A549 (cell line): ENCODE measurements around the gene FZD4. TPM values are rescaled to one million over a fixed set of nuclear protein-coding genes. Genes with fewer than 3 reads are reported as not detected.
A peak's percentile ranks its signal among the peaks of the same experiment; 100 is the strongest.

Experiments used
- ATAC-seq, 2 experiments: fragments of 200-7000 bp in 1 of 2; fragments of >200 bp in 1 of 2; cut with Nextera tagmentation in 1 of 2; cut with Tn5 transposase in 1 of 2; 3 replicates each; pipeline versions ENCODE4 v1.8.0 to v1.9.1; 2018 to 2020; ENCODE audit warnings: mild to moderate bottlenecking in 1 of 2, moderate library complexity in 1 of 2
- CTCF ChIA-PET: fragments of 300-600 bp; sonication (Branson Sonifier 250); formaldehyde crosslinking; extraction: SDS; loops from one replicate; lab custom pipeline; 2021; ENCODE audit warnings: antibody characterized with exemption, inconsistent platforms; lab: Yijun Ruan, JAX
- POLR2A ChIA-PET: fragments of 350-600 bp; formaldehyde crosslinking; extraction: SDS; loops from one replicate; lab custom pipeline; 2021; ENCODE audit warnings: antibody characterized with exemption, inconsistent platforms; lab: Yijun Ruan, JAX
- DNase-seq, 2 experiments: peaks; one replicate each; pipeline versions ENCODE4 v3.0.0 to v3.0.0-alpha.2; 2011 to 2016; ENCODE audit warnings: low read depth in 1 of 2, low spot score in 1 of 2
- FAIRE-seq: peaks from 2 replicates; lab custom pipeline; 2011; peaks lifted over from hg19 to GRCh38; lab: Jason Lieb, UNC
- H3K27ac ChIP-seq, 2 experiments: fragments of >200 bp; sonication (Bioruptor Twin); formaldehyde crosslinking; 3 replicates each; pipeline ENCODE4 v1.5.1; 2016 to 2017
- H3K4me1 ChIP-seq: fragments of >200 bp; sonication (Bioruptor Twin); formaldehyde crosslinking; 3 replicates; pipeline ENCODE4 v1.6.1; 2016
- H3K4me2 ChIP-seq: fragments of >200 bp; sonication (Bioruptor Twin); formaldehyde crosslinking; 3 replicates; pipeline ENCODE4 v1.6.1; 2016
- H3K4me3 ChIP-seq: fragments of >200 bp; sonication (Bioruptor Twin); formaldehyde crosslinking; 3 replicates; pipeline ENCODE4 v1.5.1; 2016
- H3K9me3 ChIP-seq: fragments of >200 bp; sonication (Bioruptor Twin); formaldehyde crosslinking; 3 replicates; pipeline ENCODE4 v1.6.1; 2016
- BCL3 ChIP-seq: fragments of >200 bp; sonication (Bioruptor Twin); formaldehyde crosslinking; IDR thresholded peaks from 3 replicates; pipeline ENCODE4 v1.6.1; 2016
- BHLHE40 ChIP-seq: IDR thresholded peaks from 2 replicates; pipeline ENCODE4 v1.6.1; 2012; ENCODE audit warnings: low read depth, low read length, inconsistent platforms
- CBX8 ChIP-seq: fragments of 200-600 bp; sonication (generic); IDR thresholded peaks from 2 replicates; pipeline ENCODE4 v1.6.1; 2016
- CHD4 ChIP-seq: fragments of 200-600 bp; sonication (generic); IDR thresholded peaks from 2 replicates; pipeline ENCODE4 v1.6.1; 2016; ENCODE audit warnings: antibody characterized with exemption, mild to moderate bottlenecking, borderline replicate concordance
- CTCF ChIP-seq: fragments of >200 bp; sonication (Bioruptor Twin); formaldehyde crosslinking; IDR thresholded peaks from 3 replicates; pipeline ENCODE4 v1.5.1; 2016
- E2F6 ChIP-seq: IDR thresholded peaks from 2 replicates; pipeline ENCODE4 v1.6.1; 2012; ENCODE audit warnings: low read depth, borderline replicate concordance
- EP300 ChIP-seq, 2 experiments: fragments of >200 bp; sonication (Bioruptor Twin); formaldehyde crosslinking; IDR thresholded peaks; 2 replicates in 1 of 2; 3 replicates in 1 of 2; pipeline ENCODE4 v1.6.1; 2016 to 2017
- HMGXB4 ChIP-seq: fragments of 250-450 bp; sonication (Bioruptor Pico); IDR thresholded peaks from 2 replicates; pipeline ENCODE4 v1.5.0; 2021; ENCODE audit warnings: mild to moderate bottlenecking, moderate library complexity, borderline replicate concordance
- HOXB5 ChIP-seq: fragments of 250-450 bp; sonication (Bioruptor Pico); IDR thresholded peaks from 2 replicates; pipeline ENCODE4 v1.5.0; 2020; ENCODE audit warnings: mild to moderate bottlenecking, moderate library complexity
- KDM1A ChIP-seq: fragments of 200-600 bp; sonication (generic); IDR thresholded peaks from 2 replicates; pipeline ENCODE4 v1.6.1; 2016; ENCODE audit warnings: low read depth, mild to moderate bottlenecking
- KDM5A ChIP-seq: fragments of 200-600 bp; sonication (generic); IDR thresholded peaks from 2 replicates; pipeline ENCODE4 v1.6.1; 2016; ENCODE audit warnings: antibody characterized with exemption, mild to moderate bottlenecking
- MAX ChIP-seq: IDR thresholded peaks from 2 replicates; pipeline ENCODE4 v1.6.1; 2012
- NFE2L2 ChIP-seq: fragments of 150-350 bp; conservative IDR thresholded peaks from 2 replicates; pipeline ENCODE4 v1.6.1; 2014; ENCODE audit warnings: low read length
- SMC3 ChIP-seq: fragments of >200 bp; sonication (Bioruptor Twin); formaldehyde crosslinking; IDR thresholded peaks from 3 replicates; pipeline ENCODE4 v1.6.1; 2018; ENCODE audit warnings: inconsistent platforms
- SREBF2 ChIP-seq: fragments of 450-650 bp; IDR thresholded peaks from 2 replicates; pipeline ENCODE4 v1.6.1; 2014; ENCODE audit warnings: mild to moderate bottlenecking, moderate library complexity
- ZFP36 ChIP-seq: fragments of 450-650 bp; IDR thresholded peaks from 2 replicates; pipeline ENCODE4 v1.6.1; 2014; ENCODE audit warnings: borderline replicate concordance; ENCODE audit not compliant: partially characterized antibody
- ZSCAN20 ChIP-seq: fragments of 250-450 bp; sonication (Bioruptor Pico); IDR thresholded peaks from 2 replicates; pipeline ENCODE4 v1.8.0; 2022; ENCODE audit warnings: mild to moderate bottlenecking, moderate library complexity
- WGBS: methylation state at CpG from one replicate; pipeline ENCODE4 v1.1.6; 2017; ENCODE audit errors: missing lambda C conversion rate; 5-methylcytosine and 5-hydroxymethylcytosine counted together
- polyA plus RNA-seq, 4 experiments: library from polyadenylated mRNA; depleted of rRNA in 3 of 4; stranded (reverse); fragments of >200 nt; fragmentation: RNase III in 1 of 4; extraction: RNeasy Plus Mini Kit Qiagen cat#74134 plus additional on column Dnase treatment in 1 of 4; gene quantifications; 2 replicates in 3 of 4; 3 replicates in 1 of 4; pipeline ENCODE4 v1.2.3, GENCODE V29; 2011 to 2017
- TF ChIP-seq, protein P1 (sequence below): fragments of 450-650 bp; IDR thresholded peaks from 2 replicates; pipeline ENCODE4 v1.6.1; 2014; ENCODE audit warnings: antibody characterized with exemption

The FZD4 gene
- polyA plus RNA-seq, 2 of the 4 experiments (the other 2 are of a cell fraction), result 0.67 to 0.90 TPM

DNA sequence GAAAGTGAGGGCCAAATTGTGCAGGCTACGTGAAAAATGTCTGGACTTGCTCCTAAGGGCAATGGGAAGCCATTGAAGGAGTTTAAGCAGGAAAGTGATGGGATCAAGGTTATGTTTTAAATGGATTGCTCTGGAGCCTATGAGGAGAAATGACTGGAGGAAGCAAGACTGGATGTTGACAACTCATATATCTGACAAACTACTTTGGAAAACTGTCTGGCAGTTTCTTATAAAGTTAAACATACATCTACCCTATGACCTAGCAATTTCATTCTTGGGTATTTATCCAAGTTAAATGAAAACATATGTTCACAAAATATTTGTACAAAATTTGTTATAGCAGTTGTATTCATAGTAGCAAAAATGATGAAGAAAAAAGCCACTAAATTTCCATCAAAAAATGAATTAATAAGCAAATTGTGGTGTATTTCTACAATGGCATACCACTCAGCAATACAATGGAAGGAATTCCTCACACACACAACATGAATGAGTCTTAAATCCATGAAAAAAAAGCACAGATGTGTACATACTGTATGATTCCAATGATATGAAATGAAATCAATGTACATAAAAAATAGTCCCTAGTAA, 24.1 kb downstream of the FZD4 start:
- POLR2A ChIA-PET, result no interaction called here
- no peak for DNase-seq
- no peak overlapping the region for H3K27ac ChIP-seq

DNA sequence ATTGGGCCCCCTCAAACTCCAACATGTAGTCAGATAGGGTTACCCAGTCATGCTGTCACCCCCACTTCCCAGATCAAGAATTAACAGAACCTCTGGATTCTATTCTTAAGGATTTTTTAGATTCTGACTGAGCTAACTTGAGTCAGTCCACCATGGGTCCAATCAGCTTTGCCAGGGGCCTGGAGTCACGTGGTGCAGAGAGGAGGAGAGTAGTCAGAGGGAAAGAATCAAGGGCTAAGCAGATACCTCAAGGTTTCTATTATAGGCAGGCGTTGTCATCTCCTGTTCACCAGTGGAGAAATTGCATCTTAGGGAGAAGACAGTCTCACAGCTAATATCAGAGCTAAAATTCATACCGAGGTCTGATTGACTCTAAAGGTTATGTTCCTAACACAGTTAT, 28.2 kb downstream of the FZD4 start:
- WGBS, result 73% methylated on average over 3 of the region's 3 CpGs
- DNase-seq (no peak), FAIRE-seq (no peak), ATAC-seq (no peak)
- ChIA-PET POLR2A (interaction anchor here (1.3 kb wide), 1 partner anchor 29 kb away, joined by 3 read pairs; the partner anchor contains the start of gene FZD4), CTCF (interaction anchor here (0.7 to 4.7 kb wide), 4 partner anchors 9 to 57 kb away, joined by 3 to 31 read pairs (median 13); no protein-coding TSS in a partner anchor)
- Histone ChIP-seq H3K4me1 (peaks cover 13% of the 10 kb centered on the region), H3K27ac (no peak overlapping the region), H3K4me3 (no peak overlapping the region), H3K9me3 (no peaks in the 10 kb centered on the region), H3K4me2 (no peak overlapping the region)
- TF ChIP-seq HMGXB4, result no peak
- TF ChIP-seq CTCF, result no peak
- TF ChIP-seq EP300 (IDR thresholded peaks at IDR 0.05), result no peak
- no peak for TF ChIP-seq CHD4
- TF ChIP-seq SMC3, result no peak
- no peak for TF ChIP-seq HOXB5 (CRISPR knock-in tag)
- TF ChIP-seq CBX8, result no peak
- no peak for TF ChIP-seq ZFP36
- TF ChIP-seq MAX, result no peak
- no peak for TF ChIP-seq BHLHE40
- no peak for TF ChIP-seq ZSCAN20 (CRISPR knock-in tag)

More for the DNA sequence above, 24.1 kb downstream of the FZD4 start:
- 94% methylated on average over 1 of the region's 1 CpG for WGBS
- CTCF ChIA-PET, result interaction anchor here (0.6 to 1.8 kb wide), 5 partner anchors 8 to 1220 kb away, joined by 3 to 16 read pairs (median 5); no protein-coding TSS in a partner anchor
- H3K4me3 ChIP-seq, result no peak overlapping the region
- no peak overlapping the region; the same call in 2 of the 3 replicates for H3K4me2 ChIP-seq
- H3K9me3 ChIP-seq, result no peaks in the 10 kb centered on the region
- TF ChIP-seq BHLHE40 (no peak), NFE2L2 (no peak), BCL3 (no peak), EP300 (IDR thresholded peaks at IDR 0.05) (no peak), SREBF2 (no peak)
- ATAC-seq (no peak), FAIRE-seq (no peak)
- peaks cover 14% of the 10 kb centered on the region for H3K4me1 ChIP-seq

DNA sequence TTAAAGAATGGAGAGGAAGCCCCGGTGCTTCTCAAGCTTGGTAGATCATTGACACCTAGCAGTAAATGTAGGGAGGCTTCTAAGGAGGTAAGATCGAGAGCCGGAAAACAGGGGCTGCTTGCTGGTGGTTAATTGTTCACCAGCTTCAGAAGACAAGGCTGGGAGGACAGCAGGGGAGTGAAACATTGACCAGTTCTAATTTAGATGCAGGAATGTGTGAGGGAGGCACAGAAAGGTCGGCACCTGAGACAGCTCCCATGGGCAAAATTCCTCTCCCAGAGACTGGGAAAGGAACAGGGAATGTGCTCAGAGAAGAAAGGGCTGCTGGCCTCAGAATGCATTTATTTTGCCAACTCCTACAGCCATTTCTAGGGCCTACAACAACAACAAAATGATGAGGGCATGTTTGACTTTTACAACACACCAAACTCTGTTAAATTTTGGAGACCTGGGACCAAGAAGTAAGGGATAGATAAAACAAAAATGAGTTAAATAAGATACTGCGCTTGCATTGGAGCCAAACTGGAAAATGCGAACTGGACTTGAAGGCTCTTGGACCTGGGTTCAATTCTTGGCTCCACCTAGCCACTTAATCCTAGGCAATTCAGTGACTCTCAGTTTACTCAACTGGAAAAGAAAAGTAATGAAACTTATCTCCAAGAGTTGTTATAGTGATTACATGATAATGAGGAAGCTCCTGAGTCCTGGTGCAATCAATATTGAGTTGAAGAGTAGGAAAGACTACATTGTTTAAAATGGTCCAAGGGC, 31.0 kb downstream of the FZD4 start:
- ATAC-seq (0 out of 6 replicates have a peak, but pooled peaks have one; percentile 25 to 42), DNase-seq (no peak), FAIRE-seq (no peak)
- H3K9me3 ChIP-seq, result no peaks in the 10 kb centered on the region
- no peak overlapping the region for H3K4me3 ChIP-seq
- CTCF ChIA-PET, result interaction anchor here (0.5 to 13.4 kb wide), 6 partner anchors 11 to 563 kb away, joined by 3 to 208 read pairs (median 8); no protein-coding TSS in a partner anchor
- POLR2A ChIA-PET, result no interaction called here
- H3K4me1 ChIP-seq, result peaks cover 7% of the 10 kb centered on the region; the same call in 2 of the 3 replicates
- H3K27ac ChIP-seq, result no peak overlapping the region
- 67% methylated on average over 6 of the region's 6 CpGs for WGBS
- H3K4me2 ChIP-seq, result no peak overlapping the region
- no peak for TF ChIP-seq KDM5A
- TF ChIP-seq E2F6, result no peak
- no peak for TF ChIP-seq CTCF
- TF ChIP-seq KDM1A, result no peak
- TF ChIP-seq, protein P1, sequence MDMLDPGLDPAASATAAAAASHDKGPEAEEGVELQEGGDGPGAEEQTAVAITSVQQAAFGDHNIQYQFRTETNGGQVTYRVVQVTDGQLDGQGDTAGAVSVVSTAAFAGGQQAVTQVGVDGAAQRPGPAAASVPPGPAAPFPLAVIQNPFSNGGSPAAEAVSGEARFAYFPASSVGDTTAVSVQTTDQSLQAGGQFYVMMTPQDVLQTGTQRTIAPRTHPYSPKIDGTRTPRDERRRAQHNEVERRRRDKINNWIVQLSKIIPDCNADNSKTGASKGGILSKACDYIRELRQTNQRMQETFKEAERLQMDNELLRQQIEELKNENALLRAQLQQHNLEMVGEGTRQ, result no peak
